ENCODE data around the gene USP19. TPM values are rescaled to one million over a fixed set of nuclear protein-coding genes. Genes with fewer than 3 reads are reported as not detected.

Gene USP19
- total and polyA plus RNA-seq, 2 donors (not counting 1 experiment from before 2014, with no cell fraction given) = 73.5 to 87.3 TPM

DNA sequence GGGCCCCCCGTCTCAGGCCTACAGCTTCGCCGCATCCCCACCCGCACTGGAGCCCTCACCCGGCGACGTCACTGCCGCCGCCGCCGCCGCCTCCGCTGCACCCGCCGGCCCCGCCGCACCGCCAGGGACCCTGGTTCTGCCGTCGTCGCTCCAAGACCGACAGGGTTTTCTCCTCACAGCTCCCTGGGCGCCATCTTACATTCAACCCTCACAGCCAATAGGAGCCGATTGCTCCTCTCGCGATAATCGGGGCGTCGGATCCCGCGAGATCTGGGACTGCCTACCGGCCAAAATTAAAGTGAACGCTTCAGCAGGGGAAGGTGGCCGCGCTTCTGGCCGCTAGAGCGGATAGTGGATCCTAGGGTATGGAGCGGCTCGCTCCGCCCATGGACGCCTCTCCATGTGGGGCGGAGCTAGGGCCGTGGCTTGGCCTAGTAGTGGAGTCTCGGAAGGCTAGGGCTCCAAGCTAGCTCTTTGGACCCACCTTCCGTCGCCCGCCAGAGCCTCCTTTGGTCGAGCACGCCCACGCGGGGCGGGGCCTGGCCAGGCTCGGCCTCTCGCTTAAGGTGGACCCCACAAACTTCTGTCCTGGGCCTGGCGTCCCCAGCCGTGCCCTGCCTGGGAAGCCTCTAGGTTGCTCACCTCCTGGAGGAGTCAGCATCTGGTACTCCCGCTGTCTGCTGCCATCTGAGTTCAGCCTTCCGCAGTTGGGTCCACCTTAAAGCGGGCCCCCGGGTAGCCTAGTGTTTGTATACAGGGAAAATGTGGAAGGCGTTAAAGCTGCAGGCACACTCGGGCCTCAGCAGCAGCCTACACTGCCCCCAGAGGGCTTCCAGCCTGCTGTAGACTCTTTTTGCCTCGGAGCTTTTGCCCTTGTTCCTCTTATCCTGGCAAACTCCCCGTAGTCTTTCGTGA, 26.5 kb downstream of the USP19 start, which contains the start of gene QRICH1:
Gene QRICH1 (minus strand): TSS at position 219 of the 915 bp plus-strand sequence. CDS start 17,054 bp downstream, outside the sequence.
- Histone ChIP-seq H3K79me2 (ENCODE audit: control insufficient read depth, insufficient read depth, low read length) (peaks cover 40% of the 10 kb centered on the region), H3K36me3 (replicated peaks in 1 of 2; ENCODE audit: control extremely low read depth in 1 of 2, control insufficient read depth in 1 of 2, extremely low read depth in 1 of 2, insufficient read depth in 2 of 2, low read length in 1 of 2) (peaks cover 3 to 21% of the 10 kb centered on the region in 2 experiments), H3K27me3 (replicated peaks in 1 of 4; ENCODE audit: control extremely low read depth in 1 of 4, control insufficient read depth in 3 of 4, insufficient read depth in 4 of 4, low read length in 3 of 4) (no peaks in the 10 kb centered on the region), H2AFZ (ENCODE audit: insufficient read depth, low read depth, low read length, poor library complexity, severe bottlenecking) (peak within 1 kb of the TSS; percentile 94), H3K9ac (ENCODE audit: low read length) (peak within 1 kb of the TSS; percentile 96), H3K27ac (ENCODE audit: low read length in 2 of 2) (peak within 1 kb of the TSS; percentile 87 to 94), H3K4me2 (replicated peaks; ENCODE audit: low read depth, low read length, poor library complexity, severe bottlenecking) (peak within 1 kb of the TSS; percentile 87), H4K20me1 (ENCODE audit: control insufficient read depth, insufficient read depth, low read length, poor library complexity, severe bottlenecking) (peaks cover 37% of the 10 kb centered on the region), H3K9me3 (ENCODE audit: control extremely low read depth in 1 of 3, control insufficient read depth in 2 of 3, insufficient read depth in 1 of 3, low read length in 2 of 3) (peaks cover 0 to 6% (median 0%) of the 10 kb centered on the region in 3 donors), H3K4me1 (ENCODE audit: control insufficient read depth in 2 of 2, insufficient read depth in 2 of 2, low read length in 2 of 2) (peaks cover 26 to 33% of the 10 kb centered on the region in 2 donors), H3K4me3 (ENCODE audit: control extremely low read depth in 1 of 5, extremely low read depth in 1 of 5, insufficient read depth in 1 of 5, low read depth in 2 of 5, low read length in 4 of 5) (peak within 1 kb of the TSS; percentile 72 to 95 (median 88))
- POLR2A ChIA-PET = interaction anchor here (0.6 to 3.3 kb wide), 21 partner anchors 9 to 995 kb away, joined by 3 to 37 read pairs (median 7); partner anchors contain the start of genes DAG1, IMPDH2, NDUFAF3 and QARS1
- under 1% methylated on average over 65 of the region's 65 CpGs for WGBS (ENCODE audit: insufficient coverage)
- ATAC-seq (ENCODE audit: low read depth) (peak; percentile 77), DNase-seq (peak; percentile 99)
- intact Hi-C loops (cut with micrococcal nuclease) = loop anchor here (1.0 to 5.0 kb wide), 14 partner anchors 10 to 580 kb away; partner anchors contain the start of genes APEH, ARIH2, DAG1 and IMPDH2
- Mint-ChIP-seq H3K4me1 (peaks cover 37% of the 10 kb centered on the region), H3K4me3 (peak within 1 kb of the TSS; percentile 97), H3K27me3 (no peaks in the 10 kb centered on the region), H3K27ac (peak within 1 kb of the TSS; percentile 99), H3K9me3 (ENCODE audit: insufficient read depth) (no peaks in the 10 kb centered on the region)
- CTCF ChIA-PET = interaction anchor here (0.7 to 3.2 kb wide), 15 partner anchors 10 to 408 kb away, joined by 3 to 51 read pairs (median 5); partner anchors contain the start of genes NDUFAF3, P4HTM, QARS1 and USP19
- TF ChIP-seq, protein P1, sequence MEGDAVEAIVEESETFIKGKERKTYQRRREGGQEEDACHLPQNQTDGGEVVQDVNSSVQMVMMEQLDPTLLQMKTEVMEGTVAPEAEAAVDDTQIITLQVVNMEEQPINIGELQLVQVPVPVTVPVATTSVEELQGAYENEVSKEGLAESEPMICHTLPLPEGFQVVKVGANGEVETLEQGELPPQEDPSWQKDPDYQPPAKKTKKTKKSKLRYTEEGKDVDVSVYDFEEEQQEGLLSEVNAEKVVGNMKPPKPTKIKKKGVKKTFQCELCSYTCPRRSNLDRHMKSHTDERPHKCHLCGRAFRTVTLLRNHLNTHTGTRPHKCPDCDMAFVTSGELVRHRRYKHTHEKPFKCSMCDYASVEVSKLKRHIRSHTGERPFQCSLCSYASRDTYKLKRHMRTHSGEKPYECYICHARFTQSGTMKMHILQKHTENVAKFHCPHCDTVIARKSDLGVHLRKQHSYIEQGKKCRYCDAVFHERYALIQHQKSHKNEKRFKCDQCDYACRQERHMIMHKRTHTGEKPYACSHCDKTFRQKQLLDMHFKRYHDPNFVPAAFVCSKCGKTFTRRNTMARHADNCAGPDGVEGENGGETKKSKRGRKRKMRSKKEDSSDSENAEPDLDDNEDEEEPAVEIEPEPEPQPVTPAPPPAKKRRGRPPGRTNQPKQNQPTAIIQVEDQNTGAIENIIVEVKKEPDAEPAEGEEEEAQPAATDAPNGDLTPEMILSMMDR (IDR thresholded peaks at IDR 0.05) = peak; percentile 71
- TF ChIP-seq EZH2 (IDR thresholded peaks at IDR 0.05; ENCODE audit: borderline replicate concordance, insufficient read depth, low read depth, low read length, poor library complexity, severe bottlenecking) = no peak
